ENCODE data around the gene KCNQ2.

The KCNQ2 gene

GRCh38 chr20:63359937-63360849, 112.3 kb downstream of the KCNQ2 start:
- no peak for DNase-seq (ENCODE audit: low read depth in 1 of 2, low spot score in 1 of 2)

GRCh38 chr20:63359164-63359934, 113.1 kb downstream of the KCNQ2 start:
- no peak for DNase-seq (ENCODE audit: low read depth in 1 of 2, low spot score in 1 of 2)

GRCh38 chr20:63357921-63358905, 114.2 kb downstream of the KCNQ2 start:
- no peak for DNase-seq (ENCODE audit: low read depth in 1 of 2, low spot score in 1 of 2)

GRCh38 chr20:63356931-63357879, 115.2 kb downstream of the KCNQ2 start:
- no peak for DNase-seq (ENCODE audit: low read depth in 1 of 2, low spot score in 1 of 2)

- DNase-seq (ENCODE audit: low read depth in 1 of 2, low spot score in 1 of 2) = no peak
These were observed 115.9 kb downstream of the KCNQ2 start for GRCh38 chr20:63356511-63356910.

GRCh38 chr20:63355781-63356295, 116.6 kb downstream of the KCNQ2 start:
- no peak for DNase-seq (ENCODE audit: low read depth in 1 of 2, low spot score in 1 of 2)

GRCh38 chr20:63354636-63355350, 117.7 kb downstream of the KCNQ2 start:
- DNase-seq (ENCODE audit: low read depth in 1 of 2, low spot score in 1 of 2) = no peak

- no peak for DNase-seq (ENCODE audit: low read depth in 1 of 2, low spot score in 1 of 2)
These were observed 119.6 kb downstream of the KCNQ2 start for GRCh38 chr20:63352811-63353221.

GRCh38 chr20:63351811-63352591, 120.5 kb downstream of the KCNQ2 start:
- DNase-seq (ENCODE audit: low read depth in 1 of 2, low spot score in 1 of 2) = no peak

- no peak for DNase-seq (ENCODE audit: low read depth in 1 of 2, low spot score in 1 of 2)
These were observed 121.1 kb downstream of the KCNQ2 start for GRCh38 chr20:63351326-63351700.

- DNase-seq (ENCODE audit: low read depth in 1 of 2, low spot score in 1 of 2) = no peak
These were observed 121.7 kb downstream of the KCNQ2 start for GRCh38 chr20:63350597-63351325.
